GM12892 (cell line): ENCODE measurements around the gene SLC39A2.
A peak's percentile ranks its signal among the peaks of the same experiment; 100 is the strongest.
"Not testable (repeated sequence)": the region's sequence is repeated elsewhere in the genome, so short reads cannot be mapped to it uniquely, and the experiment has no call there.

ENCODE experiments used
- DNase-seq: peaks from one replicate; pipeline ENCODE4 v3.0.0; 2011; ENCODE audit not compliant: insufficient read length
- FAIRE-seq: peaks from 2 replicates; lab custom pipeline; 2011; peaks lifted over from hg19 to GRCh38; lab: Jason Lieb, UNC
- POLR2A ChIP-seq: IDR thresholded peaks from 2 replicates; pipeline ENCODE4 v1.6.1; 2011; ENCODE audit warnings: low read depth, low read length, control low read depth
- POLR2AphosphoS5 ChIP-seq: IDR thresholded peaks from 2 replicates; pipeline ENCODE4 v1.6.1; 2011; ENCODE audit warnings: low read depth, low read length, control low read depth
- TAF1 ChIP-seq: IDR thresholded peaks from 2 replicates; pipeline ENCODE4 v1.6.1; 2011; ENCODE audit warnings: low read depth, mild to moderate bottlenecking, control low read depth, low read length, borderline replicate concordance

Gene SLC39A2

DNA sequence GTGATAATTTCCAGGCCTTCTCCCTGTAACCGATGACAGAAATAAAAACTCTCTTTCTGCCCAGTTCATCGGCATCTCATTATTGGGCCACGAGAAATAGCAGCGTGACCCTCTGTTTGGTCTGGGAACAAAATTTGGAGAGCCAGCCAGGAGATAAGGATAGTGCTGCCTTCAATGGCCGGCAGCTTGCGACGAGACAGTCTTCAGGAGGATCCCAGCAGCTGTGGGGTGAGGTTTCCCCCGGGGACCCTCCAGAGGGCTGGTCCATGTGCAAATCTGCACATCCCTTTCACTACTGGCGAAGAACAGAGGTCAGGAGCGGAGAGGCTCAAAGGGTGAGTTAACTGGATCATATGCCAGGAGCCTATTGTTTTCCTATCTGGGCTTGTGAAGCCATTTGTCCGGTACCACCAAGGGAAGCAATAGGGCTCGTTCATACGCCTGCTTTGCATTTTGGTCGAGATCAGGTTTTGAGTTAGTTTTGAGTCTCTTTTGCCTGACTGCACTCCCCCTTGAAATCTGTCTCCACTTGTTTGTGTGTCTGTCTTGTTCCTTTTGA lies 4.8 kb downstream of the SLC39A2 start:
- FAIRE-seq = no peak
- no peak for DNase-seq
- TF ChIP-seq TAF1 (no peak), POLR2AphosphoS5 (no peak), POLR2A (no peak)

DNA sequence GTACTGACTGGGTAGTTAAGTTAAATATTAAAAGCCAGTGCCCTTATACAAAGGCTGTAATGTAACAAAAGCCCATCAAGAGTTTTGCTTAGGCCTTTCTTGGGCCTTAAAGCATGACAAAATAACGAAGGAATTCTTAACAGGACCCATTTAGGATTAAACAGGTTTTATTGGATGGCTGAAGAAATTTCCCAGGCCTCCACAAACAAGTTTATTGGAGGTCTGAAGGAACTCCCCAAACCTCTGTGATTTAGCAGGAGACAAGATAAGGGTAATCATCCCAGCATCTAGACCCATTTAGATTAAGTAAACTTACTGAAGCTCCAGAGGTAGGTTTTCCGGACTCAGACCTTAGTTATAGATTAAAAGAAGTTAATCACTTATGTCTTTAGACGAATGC lies 10.6 kb downstream of the SLC39A2 start:
- not testable (repeated sequence) for FAIRE-seq, DNase-seq

DNA sequence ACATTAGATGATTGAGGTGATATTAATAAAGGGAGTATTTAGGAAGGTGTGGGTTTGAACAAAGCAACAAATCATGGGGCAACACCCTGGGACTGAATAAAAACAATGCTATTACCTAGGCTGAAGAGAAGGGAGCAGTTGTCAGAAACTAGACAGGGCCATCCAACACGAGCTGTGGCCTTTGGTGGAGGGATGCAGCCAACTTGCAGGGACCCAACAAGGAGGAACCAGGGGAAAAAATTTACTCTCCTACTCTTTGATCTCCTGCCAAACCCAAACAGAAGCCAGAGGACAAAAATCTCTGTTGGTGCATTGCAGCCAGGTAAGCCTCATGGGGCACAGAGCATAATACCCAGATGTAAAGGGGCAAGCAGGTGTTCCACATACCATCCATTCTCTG lies 12.0 kb downstream of the SLC39A2 start:
- no peak for FAIRE-seq
- TF ChIP-seq TAF1 (no peak), POLR2AphosphoS5 (no peak), POLR2A (no peak)

GRCh38 chr14:21014761-21015190 lies 15.7 kb downstream of the SLC39A2 start:
- TF ChIP-seq TAF1 = no peak

More for the DNA sequence above, 12.0 kb downstream of the SLC39A2 start:
- DNase-seq = no peak

DNA sequence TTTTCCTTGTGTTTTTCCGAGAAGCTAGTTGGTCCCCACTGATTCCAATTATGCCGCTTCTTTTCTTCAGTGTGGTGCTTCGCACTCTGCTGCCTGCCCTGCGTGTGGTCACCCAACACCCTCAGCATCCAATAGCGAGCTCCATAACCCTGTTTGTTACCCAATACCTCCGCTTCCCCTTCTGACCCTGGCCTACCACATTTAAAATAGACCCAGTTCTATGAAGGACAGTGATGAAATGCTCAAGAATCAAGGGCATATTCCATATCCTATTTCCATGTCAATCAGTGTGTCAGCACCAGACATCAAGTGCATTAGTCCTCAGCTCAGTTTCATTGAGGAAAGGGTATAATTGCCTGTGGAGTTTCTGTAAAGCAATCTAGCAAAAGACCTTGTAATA lies 16.2 kb downstream of the SLC39A2 start:
- FAIRE-seq (no peak), DNase-seq (no peak)
- TF ChIP-seq POLR2A = no peak
- no peak for TF ChIP-seq POLR2AphosphoS5
- TF ChIP-seq TAF1 = no peak

More at GRCh38 chr14:21014761-21015190, 15.7 kb downstream of the SLC39A2 start:
- DNase-seq = no peak
- peak; percentile 63 for FAIRE-seq

DNA sequence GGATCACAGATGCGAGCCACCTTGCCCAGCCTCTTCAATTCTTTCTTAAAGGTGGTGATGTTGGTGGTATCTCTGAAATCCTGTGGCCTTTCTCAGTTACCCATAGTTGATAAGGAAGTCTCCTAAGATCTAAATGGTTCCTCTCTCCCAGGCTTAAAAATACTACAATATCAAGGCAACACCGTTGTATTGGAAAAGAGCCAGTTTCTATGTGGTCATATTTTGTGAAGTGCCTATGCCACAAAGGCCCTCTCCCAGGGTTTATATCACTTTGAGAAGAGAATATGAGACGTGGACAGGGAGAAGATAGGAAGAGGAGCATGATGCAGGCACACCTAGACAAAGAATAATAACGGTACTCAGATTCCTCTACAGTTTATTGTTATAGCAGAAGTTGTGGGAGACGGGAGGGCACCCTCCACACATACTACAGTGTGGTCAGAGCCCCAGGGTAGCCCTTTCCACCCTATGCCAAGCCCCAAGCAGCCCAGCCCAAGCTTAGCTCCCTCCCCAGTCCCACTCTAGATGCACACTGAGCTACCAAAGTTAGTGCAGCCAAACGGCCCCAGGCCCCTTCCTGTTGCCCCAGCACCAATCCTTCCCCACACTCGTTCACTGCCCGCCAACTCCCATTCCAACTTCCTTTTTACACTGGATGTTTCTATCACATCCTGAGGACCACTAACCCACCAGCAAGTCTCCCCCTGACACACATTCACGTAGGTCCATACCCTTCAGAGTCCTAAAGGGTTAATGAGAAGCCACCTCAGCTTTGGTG lies 17.5 kb downstream of the SLC39A2 start:
- FAIRE-seq = no peak
- DNase-seq = no peak
- TF ChIP-seq TAF1 (no peak), POLR2AphosphoS5 (no peak), POLR2A (no peak)

DNA sequence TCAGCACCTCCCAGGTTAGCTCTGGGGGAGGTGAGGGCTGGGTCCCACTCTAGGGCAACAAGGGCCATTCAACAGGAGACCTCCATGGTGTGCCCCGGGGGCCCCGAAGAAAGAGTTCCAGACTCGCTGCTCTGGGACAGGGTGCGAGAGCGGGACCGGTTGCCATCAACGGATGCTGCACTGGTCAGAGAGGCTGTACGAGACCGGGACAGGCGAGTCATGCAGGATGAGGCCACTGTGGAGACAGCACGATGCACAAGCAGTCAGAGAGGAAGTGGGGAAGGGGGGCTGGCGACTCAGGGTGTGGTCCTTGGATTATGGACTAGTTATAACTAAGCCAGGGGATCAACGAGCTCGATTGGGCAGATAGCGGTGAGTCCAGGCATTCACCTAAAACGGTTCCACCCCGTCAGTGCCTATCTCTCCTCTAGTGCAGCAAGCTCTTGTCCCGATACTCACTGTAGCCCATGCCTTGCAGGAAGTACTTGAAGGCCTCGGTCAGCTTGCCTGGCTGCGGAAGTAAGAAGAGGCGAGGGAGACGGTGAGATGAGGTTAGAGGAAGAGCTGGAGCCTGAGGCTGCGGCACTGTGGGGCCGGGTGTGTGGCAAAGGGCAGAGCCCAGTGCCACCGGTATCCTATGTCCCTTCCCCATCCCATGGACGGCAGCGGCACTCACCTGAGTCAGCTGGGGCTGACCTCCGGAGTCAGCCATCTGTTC lies 18.6 kb downstream of the SLC39A2 start:
- TF ChIP-seq POLR2A (no peak), POLR2AphosphoS5 (no peak), TAF1 (no peak)
- DNase-seq (no peak), FAIRE-seq (no peak)

- no peak for TF ChIP-seq POLR2A
- no peak for TF ChIP-seq POLR2AphosphoS5
- no peak for TF ChIP-seq TAF1
- FAIRE-seq = no peak
Observed at GRCh38 chr14:21018286-21018685, 19.2 kb downstream of the SLC39A2 start.

GRCh38 chr14:21018781-21019180 lies 19.7 kb downstream of the SLC39A2 start:
- FAIRE-seq = no peak
- TF ChIP-seq POLR2A = no peak
- no peak for TF ChIP-seq TAF1
- TF ChIP-seq POLR2AphosphoS5 = no peak
- no peak for DNase-seq

More at GRCh38 chr14:21018286-21018685, 19.2 kb downstream of the SLC39A2 start:
- no peak for DNase-seq

GRCh38 chr14:21019366-21019765 lies 20.3 kb downstream of the SLC39A2 start:
- TF ChIP-seq TAF1 (no peak), POLR2AphosphoS5 (no peak), POLR2A (no peak)
- DNase-seq = no peak
- FAIRE-seq = no peak

- FAIRE-seq (no peak), DNase-seq (no peak)
- TF ChIP-seq POLR2A (no peak), POLR2AphosphoS5 (no peak), TAF1 (no peak)
Observed at GRCh38 chr14:21020977-21021545, 22.0 kb downstream of the SLC39A2 start.

- TF ChIP-seq POLR2AphosphoS5 (no peak), POLR2A (no peak), TAF1 (no peak)
- DNase-seq (no peak), FAIRE-seq (no peak)
Observed at GRCh38 chr14:21022686-21023085, 23.6 kb downstream of the SLC39A2 start.
